ENCODE data around the gene PRDM16. TPM values are rescaled to one million over a fixed set of nuclear protein-coding genes. Genes with fewer than 3 reads are reported as not detected.

PRDM16 gene
- total and polyA plus RNA-seq, 2 of the 13 experiments (the other 11 are each of a cell fraction or from before 2014, with no cell fraction given) = 0.15 to 0.81 TPM

- CTCF ChIA-PET (ENCODE audit: low intra/inter-chr PET ratio, low total read pairs) = no interaction called here
- Histone ChIP-seq H4K20me1 (ENCODE audit: insufficient read depth, low read length) (no peaks in the 10 kb centered on the region), H3K9me3 (ENCODE audit: low read length) (no peaks in the 10 kb centered on the region), H3K4me2 (ENCODE audit: low read depth, low read length) (no peak overlapping the region), H3K27me3 (ENCODE audit: control insufficient read depth in 1 of 2, insufficient read depth in 2 of 2, low read length in 2 of 2) (no peaks in the 10 kb centered on the region), H3K9ac (ENCODE audit: insufficient read depth, low read depth, low read length) (no peak overlapping the region), H2AFZ (ENCODE audit: low read length) (no peak overlapping the region), H3K4me3 (replicated peaks in 1 of 3; ENCODE audit: insufficient read depth in 1 of 3, low read depth in 2 of 3, low read length in 3 of 3) (no peak overlapping the region), H3K36me3 (replicated peaks in 1 of 2; ENCODE audit: control insufficient read depth in 1 of 2, insufficient read depth in 2 of 2, low read length in 2 of 2) (no peaks in the 10 kb centered on the region), H3K27ac (ENCODE audit: extremely low read length, insufficient read depth, low read length) (no peak overlapping the region), H3K79me2 (ENCODE audit: insufficient read depth, low read length) (no peaks in the 10 kb centered on the region), H3K4me1 (ENCODE audit: insufficient read depth, low read length) (peaks cover 42% of the 10 kb centered on the region)
- FAIRE-seq = no peak
- 97% methylated on average over 16 of the region's 16 CpGs for WGBS (ENCODE audit: low lambda C conversion rate)
- ATAC-seq = no peak
- no TSS peak for BruUV-seq (replicated peaks)
- in situ Hi-C loops (cut with HindIII; ENCODE audit: extremely low pct_ligation_motif_present, low pct_unique_long_range_greater_than_20kb) = loop anchor here (25.0 kb wide), 1 partner anchor 235 kb away; the partner anchor contains the start of gene PRDM16
- DNase-seq (ENCODE audit: low spot score) = no peak
- POLR2A ChIA-PET = no interaction called here
- intact Hi-C loops (cut with micrococcal nuclease; ENCODE audit: unreplicated experiment) = no loop called here
- TF ChIP-seq HNF1B (CRISPR knock-in tag; IDR thresholded peaks at IDR 0.05) (no peak), RCOR2 (CRISPR knock-in tag; IDR thresholded peaks at IDR 0.05) (no peak), ZNF687 (CRISPR knock-in tag; IDR thresholded peaks at IDR 0.05) (no peak), ZNF558 (CRISPR knock-in tag; IDR thresholded peaks at IDR 0.05; ENCODE audit: borderline replicate concordance) (no peak), ZNF713 (CRISPR knock-in tag; IDR thresholded peaks at IDR 0.05) (no peak), ZBTB44 (CRISPR knock-in tag; IDR thresholded peaks at IDR 0.05) (no peak), ZNF501 (CRISPR knock-in tag; IDR thresholded peaks at IDR 0.05) (no peak), SKI (IDR thresholded peaks at IDR 0.05; ENCODE audit: partially characterized antibody) (no peak), ZNF138 (CRISPR knock-in tag; IDR thresholded peaks at IDR 0.05; ENCODE audit: low read depth) (no peak), ARID4A (CRISPR knock-in tag; IDR thresholded peaks at IDR 0.05; ENCODE audit: borderline replicate concordance) (no peak), NFRKB (IDR thresholded peaks at IDR 0.05) (no peak), E2F5 (CRISPR knock-in tag; conservative IDR thresholded peaks at IDR 0.05) (no peak)
Measured at GRCh38 chr1:3296826-3297225, 227.8 kb downstream of the PRDM16 start.
